ENCODE data around the gene GDAP1L1. TPM values are rescaled to one million over a fixed set of nuclear protein-coding genes. Genes with fewer than 3 reads are reported as not detected.

Gene GDAP1L1
- total and polyA plus RNA-seq, 4 donors = not detected

DNA sequence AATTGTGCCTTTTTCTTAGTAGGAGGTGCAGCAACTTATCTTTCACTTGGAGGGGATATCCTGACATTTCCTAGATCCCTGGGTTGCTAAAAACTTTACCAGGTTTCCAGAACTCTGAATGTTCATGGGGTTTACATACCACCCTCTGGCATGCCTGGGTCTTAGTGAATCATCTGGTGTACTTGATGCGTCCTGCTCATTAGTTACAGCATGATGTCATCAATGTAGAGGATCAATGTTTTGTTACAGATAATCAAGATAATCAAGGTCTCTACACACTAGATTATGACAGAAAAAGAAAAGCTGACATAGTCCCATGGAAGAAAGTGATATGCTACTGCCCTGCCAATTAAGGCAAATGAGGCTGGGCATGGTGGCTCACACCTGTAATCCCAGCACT is 36.9 kb downstream of the GDAP1L1 start (continued):
- TF ChIP-seq CTCF (IDR thresholded peaks at IDR 0.05; ENCODE audit: low read depth, low read length, missing input control) = no peak

DNA sequence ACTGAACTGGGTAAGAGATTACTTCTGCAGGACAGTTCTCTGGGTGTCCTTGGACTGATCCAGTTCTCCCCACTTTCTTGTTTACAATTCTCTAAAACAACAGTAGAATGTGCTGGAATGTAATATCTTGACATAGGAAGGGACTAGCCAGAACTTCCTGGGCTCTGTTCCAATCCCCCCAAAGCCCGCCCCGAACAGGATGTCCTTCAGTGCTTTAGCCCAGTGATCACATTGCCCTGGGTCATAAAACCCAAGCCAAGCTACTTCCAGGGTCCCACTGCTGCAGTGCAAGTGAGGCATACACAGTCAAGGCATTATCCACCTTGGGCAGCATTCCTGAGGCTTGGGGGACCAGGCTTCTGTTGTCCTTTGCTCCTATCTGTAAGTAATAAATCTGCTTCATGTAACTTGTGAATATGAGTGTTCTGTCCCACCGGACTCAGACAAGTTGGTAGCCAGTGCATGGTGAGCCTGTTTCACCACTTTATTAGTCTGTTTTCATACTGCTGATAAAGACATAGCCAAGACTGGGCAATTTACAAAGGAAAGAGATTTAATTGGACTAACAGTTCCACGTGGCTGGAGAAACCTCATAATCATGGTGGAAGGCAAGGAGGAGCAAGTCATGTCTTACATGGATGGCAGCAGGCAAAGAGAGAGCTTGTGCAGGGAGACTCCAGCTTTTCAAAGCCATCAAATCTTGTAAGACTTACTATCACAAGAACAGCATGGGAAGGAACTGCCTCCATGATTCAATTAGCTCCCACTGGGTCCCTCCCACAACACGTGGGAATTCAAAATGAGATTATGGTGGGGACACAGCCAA is 40.4 kb downstream of the GDAP1L1 start:
- no peaks in the 10 kb centered on the region for H3K9me3 ChIP-seq (ENCODE audit: control insufficient read depth in 4 of 4, low read length in 3 of 4)
- H3K4me1 ChIP-seq (ENCODE audit: control insufficient read depth in 4 of 4, insufficient read depth in 4 of 4, low read length in 3 of 4) = no peaks in the 10 kb centered on the region
- H3K27me3 ChIP-seq (ENCODE audit: control insufficient read depth in 4 of 4, insufficient read depth in 4 of 4, low read length in 3 of 4) = no peaks in the 10 kb centered on the region
- 72% methylated on average over 5 of the region's 5 CpGs for WGBS
- no peak overlapping the region for H3K27ac ChIP-seq (ENCODE audit: low read depth in 1 of 2, low read length in 2 of 2)
- H3K9ac ChIP-seq (ENCODE audit: low read depth in 1 of 2, low read length in 2 of 2) = no peak overlapping the region
- TF ChIP-seq EGR1 (IDR thresholded peaks at IDR 0.05; ENCODE audit: low read depth in 2 of 2) (no peak), NR2F2 (IDR thresholded peaks at IDR 0.05) (no peak), RXRA (IDR thresholded peaks at IDR 0.05) (no peak), CTCF (IDR thresholded peaks at IDR 0.05; ENCODE audit: low read depth, low read length, missing input control) (no peak), HNF4A (conservative IDR thresholded peaks at IDR 0.05) (no peak), ATF3 (IDR thresholded peaks at IDR 0.05) (no peak), YY1 (IDR thresholded peaks at IDR 0.05) (no peak), REST (IDR thresholded peaks at IDR 0.05) (no peak), GABPA (IDR thresholded peaks at IDR 0.05 in 1 of 2, conservative IDR thresholded peaks at IDR 0.05 in 1 of 2) (no peak), JUND (IDR thresholded peaks at IDR 0.05) (no peak), SP1 (IDR thresholded peaks at IDR 0.05) (no peak), TAF1 (conservative IDR thresholded peaks at IDR 0.05) (no peak), HNF4G (IDR thresholded peaks at IDR 0.05) (no peak)
- TF ChIP-seq, protein P1, sequence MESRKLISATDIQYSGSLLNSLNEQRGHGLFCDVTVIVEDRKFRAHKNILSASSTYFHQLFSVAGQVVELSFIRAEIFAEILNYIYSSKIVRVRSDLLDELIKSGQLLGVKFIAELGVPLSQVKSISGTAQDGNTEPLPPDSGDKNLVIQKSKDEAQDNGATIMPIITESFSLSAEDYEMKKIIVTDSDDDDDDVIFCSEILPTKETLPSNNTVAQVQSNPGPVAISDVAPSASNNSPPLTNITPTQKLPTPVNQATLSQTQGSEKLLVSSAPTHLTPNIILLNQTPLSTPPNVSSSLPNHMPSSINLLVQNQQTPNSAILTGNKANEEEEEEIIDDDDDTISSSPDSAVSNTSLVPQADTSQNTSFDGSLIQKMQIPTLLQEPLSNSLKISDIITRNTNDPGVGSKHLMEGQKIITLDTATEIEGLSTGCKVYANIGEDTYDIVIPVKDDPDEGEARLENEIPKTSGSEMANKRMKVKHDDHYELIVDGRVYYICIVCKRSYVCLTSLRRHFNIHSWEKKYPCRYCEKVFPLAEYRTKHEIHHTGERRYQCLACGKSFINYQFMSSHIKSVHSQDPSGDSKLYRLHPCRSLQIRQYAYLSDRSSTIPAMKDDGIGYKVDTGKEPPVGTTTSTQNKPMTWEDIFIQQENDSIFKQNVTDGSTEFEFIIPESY (IDR thresholded peaks at IDR 0.05) = no peak
- TF ChIP-seq, protein P2, sequence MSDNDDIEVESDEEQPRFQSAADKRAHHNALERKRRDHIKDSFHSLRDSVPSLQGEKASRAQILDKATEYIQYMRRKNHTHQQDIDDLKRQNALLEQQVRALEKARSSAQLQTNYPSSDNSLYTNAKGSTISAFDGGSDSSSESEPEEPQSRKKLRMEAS (IDR thresholded peaks at IDR 0.05) = no peak
- no peaks in the 10 kb centered on the region for H3K36me3 ChIP-seq (ENCODE audit: control insufficient read depth in 4 of 4, insufficient read depth in 3 of 4, low read depth in 1 of 4, low read length in 3 of 4)
- no peak overlapping the region for H3K4me3 ChIP-seq (ENCODE audit: low read depth in 1 of 3, low read length in 3 of 3)
- DNase-seq (ENCODE audit: low spot score) = no peak
